H1 (cell line): ENCODE results near the gene ADAMTS14. TPM values are rescaled to one million over a fixed set of nuclear protein-coding genes. Genes with fewer than 3 reads are reported as not detected.

ENCODE experiments used
- CTCF ChIA-PET: fragments of 300-600 bp; sonication (Branson Sonifier 250); formaldehyde crosslinking; loops from one replicate; lab custom pipeline; 2021; ENCODE audit not compliant: partially characterized antibody; lab: Charles Lee
- POLR2A ChIA-PET: fragments of 300-600 bp; sonication (Branson Sonifier 250); formaldehyde crosslinking; loops from one replicate; lab custom pipeline; 2021; ENCODE audit warnings: inconsistent platforms; ENCODE audit not compliant: partially characterized antibody; lab: Charles Lee
- DNase-seq, 2 experiments: peaks; one replicate each; pipeline versions ENCODE4 v3.0.0 to v3.0.0-alpha.2; 2010 to 2022; ENCODE audit warnings: low spot score in 2 of 2, low read depth in 1 of 2, mixed read lengths in 1 of 2
- FAIRE-seq: peaks from 2 replicates; lab custom pipeline; 2011; peaks lifted over from hg19 to GRCh38; lab: Jason Lieb, UNC
- H2AFZ ChIP-seq: 2 replicates; pipeline ENCODE4 v1.8.1; 2012; ENCODE audit warnings: low read length, inconsistent platforms
- H2AK5ac ChIP-seq: 2 replicates; pipeline ENCODE4 v1.6.1; 2013; ENCODE audit warnings: low read depth, low read length
- H2BK120ac ChIP-seq: replicated peaks from 2 replicates; pipeline ENCODE3; 2013; ENCODE audit warnings: low read depth, low read length, inconsistent platforms
- H2BK12ac ChIP-seq: 2 replicates; pipeline ENCODE4 v1.6.1; 2013; ENCODE audit warnings: low read depth, low read length
- H2BK15ac ChIP-seq: 2 replicates; pipeline ENCODE4 v1.6.1; 2013; ENCODE audit warnings: low read length
- H2BK20ac ChIP-seq: 2 replicates; pipeline ENCODE4 v1.6.1; 2013; ENCODE audit warnings: low read length
- H2BK5ac ChIP-seq: 2 replicates; pipeline ENCODE4 v1.6.1; 2013; ENCODE audit warnings: low read depth, low read length
- H3K14ac ChIP-seq: 2 replicates; pipeline ENCODE4 v1.6.1; 2013; ENCODE audit warnings: inconsistent platforms; ENCODE audit not compliant: insufficient read length
- H3K18ac ChIP-seq: 2 replicates; pipeline ENCODE4 v1.6.1; 2013; ENCODE audit warnings: low read length; ENCODE audit errors: extremely low read depth
- H3K23ac ChIP-seq: 2 replicates; pipeline ENCODE4 v1.6.1; 2013; ENCODE audit warnings: inconsistent platforms; ENCODE audit not compliant: insufficient read length
- H3K23me2 ChIP-seq: 2 replicates; pipeline ENCODE4 v1.6.1; 2013; ENCODE audit warnings: low read depth, low read length
- H3K27ac ChIP-seq: 2 replicates; pipeline ENCODE4 v1.6.1; 2011; ENCODE audit warnings: low read depth, low read length, inconsistent platforms
- H3K27me3 ChIP-seq, 4 experiments: replicated peaks in 1 of 4; 1 replicate in 1 of 4; 2 replicates in 3 of 4; pipeline versions ENCODE4 v1.6.1 to v1.8.1; 2011 to 2013; ENCODE audit warnings: low read length in 3 of 4, mild to moderate bottlenecking in 3 of 4, inconsistent platforms in 2 of 4, mixed read lengths in 2 of 4, moderate library complexity in 1 of 4; ENCODE audit not compliant: control insufficient read depth in 3 of 4, insufficient read depth in 3 of 4; ENCODE audit errors: extremely low read depth in 1 of 4
- H3K36me3 ChIP-seq, 4 experiments: 2 replicates each; pipeline versions ENCODE4 v1.6.1 to v1.8.1; 2011 to 2013; ENCODE audit warnings: mild to moderate bottlenecking in 4 of 4, low read length in 3 of 4, moderate library complexity in 2 of 4, control low read depth in 1 of 4, inconsistent platforms in 1 of 4; ENCODE audit not compliant: insufficient read depth in 4 of 4, control insufficient read depth in 2 of 4
- H3K4ac ChIP-seq: replicated peaks from 2 replicates; pipeline ENCODE3; 2013; ENCODE audit warnings: low read length, low read depth, mixed read lengths, inconsistent platforms; ENCODE audit not compliant: insufficient read length
- H3K4me1 ChIP-seq, 4 experiments: replicated peaks in 1 of 4; 1 replicate in 1 of 4; 2 replicates in 3 of 4; pipeline versions ENCODE4 v1.6.1 to v1.8.1; 2011 to 2013; ENCODE audit warnings: low read length in 3 of 4, inconsistent platforms in 2 of 4, mixed read lengths in 1 of 4; ENCODE audit not compliant: insufficient read depth in 4 of 4, control insufficient read depth in 3 of 4
- H3K4me2 ChIP-seq, 2 experiments: 2 replicates each; pipeline versions ENCODE4 v1.6.1 to v1.8.1; 2011 to 2013; ENCODE audit warnings: low read depth in 2 of 2, low read length in 2 of 2, control low read depth in 1 of 2, inconsistent platforms in 1 of 2, mild to moderate bottlenecking in 1 of 2; ENCODE audit not compliant: insufficient read depth in 1 of 2
- H3K4me3 ChIP-seq, 4 experiments: fragments of 200-600, 300-600 bp in 1 of 4; sonication (generic), shearing (Covaris generic), sonication (Bioruptor Twin) in 1 of 4; 2 replicates each; pipeline versions ENCODE4 v1.5.1 to v1.8.1; 2011 to 2016; ENCODE audit warnings: low read length in 4 of 4, low read depth in 3 of 4, control low read depth in 2 of 4, inconsistent platforms in 2 of 4, mild to moderate bottlenecking in 2 of 4, mixed read lengths in 1 of 4, moderate library complexity in 1 of 4; ENCODE audit not compliant: insufficient read depth in 2 of 4; ENCODE audit errors: extremely low read depth in 1 of 4
- H3K56ac ChIP-seq: replicated peaks from 2 replicates; pipeline ENCODE3; 2013; ENCODE audit warnings: low read depth, mild to moderate bottlenecking, mixed read lengths, low read length, inconsistent platforms; ENCODE audit not compliant: insufficient read length
- H3K79me1 ChIP-seq: 2 replicates; pipeline ENCODE4 v1.6.1; 2013; ENCODE audit warnings: low read depth, low read length, control low read depth
- H3K79me2 ChIP-seq, 2 experiments: 2 replicates each; pipeline versions ENCODE4 v1.6.1 to v1.8.1; 2012 to 2013; ENCODE audit warnings: low read length in 2 of 2, mild to moderate bottlenecking in 2 of 2, inconsistent platforms in 1 of 2; ENCODE audit not compliant: insufficient read depth in 2 of 2, control insufficient read depth in 1 of 2
- H3K9ac ChIP-seq, 4 experiments: replicated peaks in 1 of 4; 1 replicate in 1 of 4; 2 replicates in 3 of 4; pipeline versions ENCODE4 v1.6.1 to v1.8.1; 2011 to 2013; ENCODE audit warnings: low read depth in 3 of 4, low read length in 3 of 4, control low read depth in 2 of 4, mild to moderate bottlenecking in 2 of 4, moderate library complexity in 2 of 4, inconsistent platforms in 1 of 4; ENCODE audit errors: extremely low read depth in 1 of 4
- H3K9me3 ChIP-seq, 2 experiments: 2 replicates each; pipeline versions ENCODE4 v1.6.1 to v1.8.1; 2012 to 2013; ENCODE audit warnings: mild to moderate bottlenecking in 2 of 2, moderate library complexity in 2 of 2, control low read depth in 1 of 2, inconsistent platforms in 1 of 2, low read depth in 1 of 2, low read length in 1 of 2, mixed read lengths in 1 of 2; ENCODE audit not compliant: insufficient read depth in 2 of 2
- H4K20me1 ChIP-seq, 2 experiments: replicated peaks in 1 of 2; 2 replicates each; pipeline versions ENCODE3 to v1.8.1; 2011 to 2013; ENCODE audit warnings: inconsistent platforms in 2 of 2, low read length in 2 of 2, mild to moderate bottlenecking in 1 of 2; ENCODE audit not compliant: insufficient read depth in 2 of 2, control insufficient read depth in 1 of 2
- H4K5ac ChIP-seq: 2 replicates; pipeline ENCODE4 v1.6.1; 2013; ENCODE audit warnings: low read length, low read depth, mixed read lengths, inconsistent platforms; ENCODE audit not compliant: insufficient read length
- H4K8ac ChIP-seq: 2 replicates; pipeline ENCODE4 v1.8.0; 2013; ENCODE audit warnings: mild to moderate bottlenecking, moderate library complexity, low read length, inconsistent platforms; ENCODE audit not compliant: insufficient read depth; ENCODE audit errors: extremely low read depth
- H4K91ac ChIP-seq: replicated peaks from 2 replicates; pipeline ENCODE3; 2013; ENCODE audit warnings: low read length, mixed read lengths, inconsistent platforms; ENCODE audit not compliant: insufficient read length
- CREB1 ChIP-seq: IDR thresholded peaks from 2 replicates; pipeline ENCODE4 v1.6.1; 2012; ENCODE audit warnings: inconsistent platforms
- CTCF ChIP-seq, 3 experiments: IDR thresholded peaks; 1 replicate in 2 of 3; 2 replicates in 1 of 3; pipeline versions ENCODE4 v1.5.1 to v1.6.1; 2011; ENCODE audit warnings: low read length in 3 of 3, mild to moderate bottlenecking in 3 of 3, inconsistent platforms in 2 of 3, low read depth in 1 of 3, moderate library complexity in 1 of 3; ENCODE audit not compliant: insufficient read depth in 1 of 3; ENCODE audit errors: control extremely low read depth in 1 of 3
- EP300 ChIP-seq, 2 experiments: IDR thresholded peaks; 1 replicate in 1 of 2; 2 replicates in 1 of 2; pipeline ENCODE4 v1.6.1; 2011 to 2012; ENCODE audit warnings: low read depth in 2 of 2, low read length in 2 of 2, mild to moderate bottlenecking in 2 of 2, borderline replicate concordance in 1 of 2, inconsistent platforms in 1 of 2, moderate library complexity in 1 of 2
- RBBP5 ChIP-seq: IDR thresholded peaks from 2 replicates; pipeline ENCODE4 v1.7.1; 2012; ENCODE audit warnings: low read depth, mild to moderate bottlenecking, inconsistent platforms, low read length, moderate library complexity, borderline replicate concordance
- RXRA ChIP-seq: IDR thresholded peaks from 2 replicates; pipeline ENCODE4 v1.6.1; 2011; ENCODE audit warnings: low read depth, mild to moderate bottlenecking, low read length, moderate library complexity; ENCODE audit not compliant: insufficient read depth
- SAP30 ChIP-seq: fragments of 300-600 bp; sonication (generic); IDR thresholded peaks from 2 replicates; pipeline ENCODE4 v1.7.1; 2012; ENCODE audit warnings: low read length, moderate library complexity, mild to moderate bottlenecking, inconsistent platforms; ENCODE audit not compliant: insufficient read depth, insufficient replicate concordance
- SP1 ChIP-seq: IDR thresholded peaks from 2 replicates; pipeline ENCODE4 v1.6.1; 2011; ENCODE audit warnings: low read depth, low read length
- SP4 ChIP-seq: IDR thresholded peaks from 2 replicates; pipeline ENCODE4 v1.6.1; 2012; ENCODE audit warnings: low read length, inconsistent platforms
- TAF7 ChIP-seq: optimal IDR thresholded peaks from 2 replicates; pipeline ENCODE3; 2011; ENCODE audit warnings: low read depth, mild to moderate bottlenecking, inconsistent platforms, low read length, moderate library complexity, borderline replicate concordance
- USF2 ChIP-seq: IDR thresholded peaks from 2 replicates; pipeline ENCODE4 v1.6.1; 2011; ENCODE audit warnings: low read length, improper control_type of control experiment
- polyA plus RNA-seq, 7 experiments: library from polyadenylated mRNA; depleted of rRNA in 3 of 7; stranded (reverse) in 5 of 7; unstranded in 2 of 7; fragments of >200 nt in 5 of 7; fragments of 200-250 nt in 2 of 7; gene quantifications; 1 replicate in 5 of 7; 2 replicates in 1 of 7; 4 replicates in 1 of 7; pipeline versions ENCODE4 v1.2.1 to v1.2.3, GENCODE V29; 2011 to 2013; ENCODE audit warnings: missing spikeins in 2 of 7, mixed read lengths in 2 of 7
- total RNA-seq: library from RNA; stranded (reverse); fragmentation: NEBNext Ultra II Directional; extraction: Animal tissue kit (Norgen Biotek cat#: 25700); gene quantifications from 2 replicates; pipeline ENCODE4 v1.2.1, GENCODE V29; 2021

Gene ADAMTS14
- total and polyA plus RNA-seq, 2 of the 8 experiments (the other 6 are each of a cell fraction or from before 2014, with no cell fraction given): 2.0 to 2.3 TPM

- H3K36me3 ChIP-seq: no peaks in the 10 kb centered on the region
- H3K23ac ChIP-seq: no peak overlapping the region
- no peak overlapping the region for H4K91ac ChIP-seq
- H3K27me3 ChIP-seq: no peaks in the 10 kb centered on the region
- FAIRE-seq: peak; percentile 55
- H3K18ac ChIP-seq: 0 out of 2 replicates have a peak overlapping the region, but pooled peaks have one; percentile 10
- no peak overlapping the region for H4K8ac ChIP-seq
- H2AK5ac ChIP-seq: no peak overlapping the region
- H3K4me2 ChIP-seq: peak overlapping the region; percentile 16 to 30; a peak in 1 of 4 replicates
- H2BK20ac ChIP-seq: no peak overlapping the region; the same call in 1 of the 2 replicates
- DNase-seq: no peak
- H2BK15ac ChIP-seq: no peak overlapping the region
- H3K23me2 ChIP-seq: no peaks in the 10 kb centered on the region
- no peaks in the 10 kb centered on the region for H3K79me2 ChIP-seq
- H2BK12ac ChIP-seq: no peak overlapping the region; the same call in 1 of the 2 replicates
- H2BK5ac ChIP-seq: peak overlapping the region; percentile 98; the same call in 1 of the 2 replicates
- no peaks in the 10 kb centered on the region for H3K79me1 ChIP-seq
- H3K4me1 ChIP-seq: peaks cover 10 to 24% (median 15%) of the 10 kb centered on the region in 4 experiments
- H4K5ac ChIP-seq: no peak overlapping the region
- H2BK120ac ChIP-seq: no peak overlapping the region
- no peak overlapping the region for H3K4ac ChIP-seq
- H3K9me3 ChIP-seq: peaks cover 9 to 13% of the 10 kb centered on the region in 2 experiments
- ChIA-PET CTCF (interaction anchor here (0.7 to 1.7 kb wide), 3 partner anchors 54 to 261 kb away, joined by 3 read pairs; no protein-coding TSS in a partner anchor), POLR2A (interaction anchor here (1.0 to 1.1 kb wide), 2 partner anchors 11 to 191 kb away, joined by 3 read pairs; no protein-coding TSS in a partner anchor)
- no peaks in the 10 kb centered on the region for H4K20me1 ChIP-seq
- H3K27ac ChIP-seq: peak overlapping the region; percentile 65
- H3K4me3 ChIP-seq: peak overlapping the region in 1 of 4 experiments; percentile 31; a peak in 1 of 8 replicates
- no peak overlapping the region for H3K14ac ChIP-seq
- H3K56ac ChIP-seq: no peak overlapping the region
- H3K9ac ChIP-seq: no peak overlapping the region
- no peak overlapping the region for H2AFZ ChIP-seq
- TF ChIP-seq USF2: no peak
- TF ChIP-seq CTCF (IDR thresholded peaks at IDR 0.05; ENCODE audit: control extremely low read depth in 1 of 3, insufficient read depth in 1 of 3, low read depth in 1 of 3, low read length in 3 of 3): no peak
- no peak for TF ChIP-seq RBBP5
- TF ChIP-seq SP4: no peak
- no peak for TF ChIP-seq SP1
- TF ChIP-seq RXRA: no peak
- TF ChIP-seq CREB1: no peak
- no peak for TF ChIP-seq EP300 (IDR thresholded peaks at IDR 0.05; ENCODE audit: borderline replicate concordance in 1 of 2, low read depth in 2 of 2, low read length in 2 of 2)
- TF ChIP-seq SAP30: no peak
- TF ChIP-seq TAF7: no peak
These were observed 46.2 kb upstream of the ADAMTS14 start for GRCh38 chr10:70626056-70626455.
